Left colon (tissue), 2 donors: ENCODE results near the gene CFAP58. TPM values are rescaled to one million over a fixed set of nuclear protein-coding genes. Genes with fewer than 3 reads are reported as not detected.

Experiments
- ATAC-seq: fragments of 200-7000 bp; cut with Tn5 transposase; one replicate; pipeline ENCODE4 v1.9.1; 2020; ENCODE audit warnings: mild to moderate bottlenecking, moderate library complexity
- DNase-seq, 2 donors: peaks; one replicate each; pipeline ENCODE4 v3.0.0-alpha.2; 2020
- intact Hi-C, 2 donors: fragments of 100-400 bp; cut with DNase I in 1 of 2; cut with micrococcal nuclease in 1 of 2; formaldehyde crosslinking; loops; one replicate each; pipeline versions ENCODE4 v1.11.2 to v1.14.0; 2022; cut with DNase I, micrococcal nuclease
- long read RNA-seq: library from polyadenylated mRNA; unstranded; transcript quantifications from one replicate; pipeline ENCODE4 v2.0.0, GENCODE V29; 2021
- total RNA-seq, 2 donors: library from RNA; stranded (reverse); fragmentation: NEBNext Ultra II Directional; extraction: Animal tissue kit (Norgen Biotek cat#: 25700); gene quantifications; one replicate each; pipeline ENCODE4 v1.2.1, GENCODE V29; 2021
- donor health status: DM: no; HTN: no; CAD: no.
- donor health status: DM: yes; HTN: yes; CAD: no.

Gene CFAP58, protein sequence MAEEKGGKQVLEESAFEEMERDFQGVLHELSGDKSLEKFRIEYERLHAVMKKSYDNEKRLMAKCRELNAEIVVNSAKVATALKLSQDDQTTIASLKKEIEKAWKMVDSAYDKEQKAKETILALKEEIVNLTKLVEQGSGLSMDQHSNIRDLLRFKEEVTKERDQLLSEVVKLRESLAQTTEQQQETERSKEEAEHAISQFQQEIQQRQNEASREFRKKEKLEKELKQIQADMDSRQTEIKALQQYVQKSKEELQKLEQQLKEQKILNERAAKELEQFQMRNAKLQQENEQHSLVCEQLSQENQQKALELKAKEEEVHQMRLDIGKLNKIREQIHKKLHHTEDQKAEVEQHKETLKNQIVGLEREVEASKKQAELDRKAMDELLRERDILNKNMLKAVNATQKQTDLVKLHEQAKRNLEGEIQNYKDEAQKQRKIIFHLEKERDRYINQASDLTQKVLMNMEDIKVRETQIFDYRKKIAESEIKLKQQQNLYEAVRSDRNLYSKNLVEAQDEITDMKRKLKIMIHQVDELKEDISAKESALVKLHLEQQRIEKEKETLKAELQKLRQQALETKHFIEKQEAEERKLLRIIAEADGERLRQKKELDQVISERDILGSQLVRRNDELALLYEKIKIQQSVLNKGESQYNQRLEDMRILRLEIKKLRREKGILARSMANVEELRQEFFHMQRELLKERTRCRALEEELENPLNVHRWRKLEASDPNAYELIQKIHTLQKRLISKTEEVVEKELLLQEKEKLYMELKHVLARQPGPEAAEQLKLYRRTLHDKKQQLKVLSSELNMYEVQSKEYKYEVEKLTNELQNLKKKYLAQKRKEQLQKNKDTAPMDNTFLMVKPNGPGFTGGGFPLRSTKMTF
- total RNA-seq, result under 1 TPM; 0.09 to 0.20 TPM
- long read RNA-seq, result 0 reads

DNA sequence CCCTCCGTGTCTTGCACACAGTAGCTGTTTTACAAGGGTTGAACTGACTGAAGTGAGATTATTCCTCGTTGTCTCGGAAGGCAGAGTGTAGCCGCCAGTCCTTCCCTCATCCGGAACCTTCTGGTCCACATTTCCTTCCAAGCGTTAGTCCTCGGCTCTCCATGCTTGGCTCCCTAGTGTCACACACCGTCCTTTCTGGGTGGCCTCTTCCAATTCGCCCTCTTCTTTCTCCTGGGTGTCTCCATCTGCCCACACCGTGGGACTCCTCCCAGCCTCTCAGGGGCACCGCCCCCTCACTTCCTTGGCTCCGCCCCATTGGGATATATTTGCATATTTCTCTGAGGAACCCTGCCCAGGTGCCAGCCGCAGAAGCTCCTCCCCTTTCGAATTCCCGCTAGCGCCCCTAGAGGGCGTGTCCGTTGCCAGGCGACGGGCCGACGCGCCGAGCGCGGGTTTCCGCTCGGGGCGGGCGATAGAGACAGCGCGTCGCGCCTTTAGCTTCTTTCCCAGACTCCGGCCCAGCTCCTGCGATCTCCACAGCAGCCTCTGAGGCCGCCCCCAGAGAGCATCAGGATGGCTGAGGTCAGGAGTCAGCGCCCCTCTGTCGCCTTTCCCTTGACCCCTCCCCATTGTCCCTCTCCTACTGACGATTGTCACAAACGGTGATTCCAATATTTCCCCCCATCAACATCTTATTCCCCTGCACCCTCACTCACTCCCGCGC is at the start of gene CFAP58:
TSS of gene CFAP58 (plus strand) at position 509 of the 724 bp plus-strand sequence. CDS start at position 574, 65 bp downstream.
- DNase-seq, result peak; percentile 94 to 95
- intact Hi-C loops, result loop anchor here in 1 of 2 donors (5.0 kb wide), 1 partner anchor 61 kb away; no protein-coding TSS in a partner anchor
- peak; percentile 98 for ATAC-seq

DNA sequence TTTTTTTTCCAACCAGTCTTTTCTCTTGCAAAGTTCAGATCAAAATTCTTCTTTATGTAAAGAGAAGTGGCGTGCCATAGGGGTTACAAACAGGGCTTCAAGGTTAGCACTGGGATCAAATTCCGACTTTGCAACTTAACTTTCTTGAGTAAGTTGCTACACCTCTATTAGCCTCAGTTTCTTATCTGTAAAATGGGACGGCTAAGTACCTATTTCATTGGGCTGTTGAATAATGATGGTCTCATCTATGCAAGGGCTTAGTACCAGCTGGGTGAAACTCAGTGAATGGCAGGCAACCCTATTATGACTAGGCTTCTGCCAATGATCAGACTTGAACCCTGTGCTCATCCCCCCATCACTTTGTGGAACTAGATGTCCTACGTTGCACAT is 49.3 kb upstream of the CFAP58 start:
- no peak for ATAC-seq
- intact Hi-C loops, result no loop called here
- DNase-seq, result no peak

DNA sequence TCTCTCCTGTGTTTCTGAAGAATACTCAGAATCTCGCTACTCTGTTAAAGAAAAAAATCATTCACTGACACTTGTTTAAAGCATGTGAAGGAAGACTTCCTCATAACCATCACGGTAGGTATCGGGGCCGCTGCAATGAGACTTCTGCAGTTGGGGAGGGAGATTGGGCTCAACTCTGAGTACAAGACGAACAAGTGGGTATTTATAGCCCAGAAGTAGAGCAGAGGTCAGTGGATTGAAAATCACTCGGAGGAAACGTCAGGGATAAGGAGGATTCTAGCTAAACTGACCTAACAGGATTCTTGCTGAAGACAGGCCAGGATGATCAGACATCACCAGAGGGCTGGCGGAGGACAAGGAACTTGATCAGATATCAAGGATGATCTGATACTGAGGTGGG is 48.7 kb upstream of the CFAP58 start:
- intact Hi-C loops, result loop anchor here (5.0 kb wide), 1 partner anchor 42 kb away; no protein-coding TSS in a partner anchor
- DNase-seq (no peak), ATAC-seq (no peak)

DNA sequence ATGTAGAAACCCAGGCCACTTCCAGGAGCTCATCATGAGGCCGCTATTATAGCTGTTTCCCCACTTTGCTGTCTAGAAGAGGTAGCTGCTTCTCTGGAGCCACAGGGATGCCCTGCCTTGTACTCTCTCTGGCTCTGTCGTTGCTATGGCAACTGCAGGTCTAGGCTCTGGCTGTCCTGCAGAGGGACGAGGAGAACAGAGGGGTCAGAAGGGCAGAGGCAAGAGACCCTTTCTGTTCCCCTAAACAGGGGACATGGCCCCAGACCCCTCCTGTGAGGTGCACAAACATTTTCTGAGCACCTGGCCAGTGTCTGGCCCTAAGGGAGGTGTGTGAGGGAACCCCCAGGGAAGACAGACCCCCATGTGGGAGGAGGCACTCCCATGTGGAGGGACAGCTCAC is 46.7 kb upstream of the CFAP58 start:
- ATAC-seq (no peak), DNase-seq (no peak)
- intact Hi-C loops, result loop anchor here (5.0 kb wide), 1 partner anchor 40 kb away; no protein-coding TSS in a partner anchor

DNA sequence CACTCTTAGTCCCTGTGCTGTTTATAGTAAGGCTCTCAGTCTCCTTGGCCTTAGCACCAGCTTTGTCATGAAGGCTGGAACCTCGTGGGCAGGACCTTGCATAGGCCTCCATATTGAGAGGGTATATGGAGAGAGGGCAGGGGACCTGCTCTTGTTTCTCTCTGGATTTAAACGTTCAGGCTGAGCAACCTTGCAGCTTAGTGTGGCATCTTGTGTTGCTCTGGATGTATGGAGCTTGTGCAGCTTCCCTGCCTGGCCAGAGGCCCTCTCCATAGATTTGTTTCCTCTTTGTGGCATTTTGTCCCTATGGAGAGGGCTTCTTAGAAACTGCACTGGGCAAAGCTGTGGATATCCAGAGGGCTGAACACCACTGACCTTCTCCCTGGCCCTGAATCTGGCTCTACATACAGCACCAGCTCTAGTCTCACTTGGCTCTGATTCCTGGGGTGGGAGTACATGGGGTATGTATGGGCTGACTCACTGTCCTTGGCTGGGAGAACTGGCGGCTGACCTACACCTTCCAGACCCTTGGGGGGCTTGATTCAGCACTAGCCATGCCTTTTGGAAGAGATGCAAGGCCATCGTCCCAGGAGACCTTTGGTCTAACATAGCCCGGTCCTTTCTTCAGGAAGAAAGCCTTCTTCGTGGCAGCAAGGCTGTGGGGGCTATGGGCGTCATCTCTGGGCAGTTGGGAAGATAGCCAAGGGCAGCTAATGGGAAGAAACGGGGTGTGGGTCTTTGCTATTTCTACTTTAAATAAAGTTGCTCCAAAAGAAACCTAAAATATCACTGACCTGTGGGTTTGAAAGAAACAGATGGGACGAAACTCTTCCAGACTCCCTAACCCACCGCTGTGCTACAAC is 45.8 kb upstream of the CFAP58 start:
- ATAC-seq (no peak), DNase-seq (no peak)
- intact Hi-C loops, result loop anchor here (5.0 kb wide), 1 partner anchor 39 kb away; no protein-coding TSS in a partner anchor

DNA sequence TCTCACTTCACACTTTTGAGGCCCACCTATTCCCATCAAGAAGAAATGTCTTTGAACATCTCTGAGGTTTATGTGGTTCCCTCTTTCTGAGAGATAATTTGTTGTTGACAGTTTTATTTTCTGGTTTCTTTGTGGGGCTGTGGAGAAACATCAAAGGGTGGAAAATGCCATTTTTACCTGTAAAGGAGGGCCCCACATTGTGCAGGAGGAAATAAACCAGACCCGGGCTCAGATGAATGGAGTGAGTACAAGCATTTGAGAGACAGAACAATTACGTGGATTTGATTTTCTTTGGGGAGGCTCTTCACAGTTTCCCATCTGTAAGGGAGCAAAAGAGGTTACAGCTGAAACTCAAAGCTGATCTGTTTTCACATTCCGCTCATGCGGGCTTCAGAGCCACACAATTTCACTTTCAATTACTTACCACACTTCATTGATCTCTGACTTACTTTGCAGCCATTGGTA is 45.2 kb upstream of the CFAP58 start:
- ATAC-seq, result no peak
- DNase-seq, result no peak
- intact Hi-C loops, result loop anchor here (5.0 kb wide), 1 partner anchor 39 kb away; no protein-coding TSS in a partner anchor

DNA sequence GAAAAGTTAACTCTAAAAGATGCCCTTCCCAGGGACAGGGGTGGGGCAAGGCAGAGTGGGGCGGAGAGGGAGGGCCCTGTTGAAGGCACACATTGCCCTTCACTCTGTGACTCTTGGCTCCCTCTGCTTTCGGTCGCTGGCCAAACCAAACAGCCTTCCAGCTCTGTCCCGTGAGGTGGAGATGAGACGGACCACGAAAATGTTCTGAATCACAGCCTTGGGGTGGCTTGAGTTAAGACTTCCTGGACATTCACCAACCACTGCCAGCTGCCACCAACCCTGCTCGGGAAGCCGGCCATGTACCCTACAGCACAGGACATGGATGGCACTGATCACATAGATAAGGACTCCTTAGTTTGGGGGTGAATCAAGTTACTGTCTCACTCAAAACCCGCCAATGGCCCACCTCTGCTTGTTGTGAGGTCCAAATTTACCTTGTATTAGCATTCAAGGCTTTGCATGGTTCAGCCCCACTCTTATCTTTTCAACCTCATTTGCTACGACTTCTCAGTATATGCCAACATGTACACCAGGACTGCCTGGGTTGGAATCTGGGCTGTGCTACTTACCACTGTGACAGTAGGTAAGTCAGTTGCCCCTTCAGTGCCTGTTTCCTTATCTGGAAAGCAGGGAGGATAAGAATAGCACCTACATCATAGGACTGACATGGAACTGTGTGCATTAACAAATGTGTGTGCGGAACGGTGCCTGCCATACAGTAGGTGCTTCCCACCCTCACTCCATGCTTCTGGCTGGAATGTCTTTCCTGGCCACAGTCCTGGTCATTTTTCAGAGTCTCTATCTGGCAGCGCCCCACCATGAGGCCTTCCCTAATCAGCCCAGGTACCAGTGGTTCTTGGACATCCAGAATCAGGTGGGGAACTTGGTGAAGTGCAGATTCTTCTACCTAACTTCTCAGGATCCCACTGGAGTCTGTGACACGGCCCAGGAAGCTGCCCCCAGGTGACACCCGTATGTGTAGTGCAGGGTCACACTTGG is 43.4 kb upstream of the CFAP58 start:
- intact Hi-C loops, result loop anchor here (5.0 kb wide), 1 partner anchor 37 kb away; no protein-coding TSS in a partner anchor
- no peak for ATAC-seq
- DNase-seq, result no peak

DNA sequence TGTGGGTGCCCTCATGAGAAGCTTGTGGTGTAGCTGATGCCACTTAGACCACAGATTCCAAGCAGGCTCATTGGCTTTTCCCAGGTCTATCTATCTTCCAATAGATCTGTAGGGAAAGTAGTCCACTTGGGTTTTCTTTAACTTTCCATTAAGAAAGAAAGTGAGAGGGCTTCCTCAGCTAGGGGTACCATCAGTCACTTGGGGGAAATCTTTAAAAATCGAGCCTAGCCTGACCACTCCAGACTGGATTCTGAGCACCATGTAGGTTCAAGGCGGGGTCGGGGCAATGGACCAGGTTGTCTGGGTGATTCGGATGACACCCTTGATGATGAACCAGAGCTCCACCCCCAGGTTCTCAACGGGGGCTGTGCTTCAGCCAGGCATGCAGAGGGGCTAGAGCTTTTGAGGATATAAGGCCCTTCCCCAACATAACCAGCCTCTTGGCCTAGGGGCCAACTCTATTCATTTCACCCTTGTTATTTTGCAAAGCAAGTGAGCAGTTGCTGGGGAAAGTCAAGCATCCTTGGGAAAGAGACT is 42.4 kb upstream of the CFAP58 start:
- ATAC-seq, result no peak
- DNase-seq, result no peak
- intact Hi-C loops, result no loop called here

DNA sequence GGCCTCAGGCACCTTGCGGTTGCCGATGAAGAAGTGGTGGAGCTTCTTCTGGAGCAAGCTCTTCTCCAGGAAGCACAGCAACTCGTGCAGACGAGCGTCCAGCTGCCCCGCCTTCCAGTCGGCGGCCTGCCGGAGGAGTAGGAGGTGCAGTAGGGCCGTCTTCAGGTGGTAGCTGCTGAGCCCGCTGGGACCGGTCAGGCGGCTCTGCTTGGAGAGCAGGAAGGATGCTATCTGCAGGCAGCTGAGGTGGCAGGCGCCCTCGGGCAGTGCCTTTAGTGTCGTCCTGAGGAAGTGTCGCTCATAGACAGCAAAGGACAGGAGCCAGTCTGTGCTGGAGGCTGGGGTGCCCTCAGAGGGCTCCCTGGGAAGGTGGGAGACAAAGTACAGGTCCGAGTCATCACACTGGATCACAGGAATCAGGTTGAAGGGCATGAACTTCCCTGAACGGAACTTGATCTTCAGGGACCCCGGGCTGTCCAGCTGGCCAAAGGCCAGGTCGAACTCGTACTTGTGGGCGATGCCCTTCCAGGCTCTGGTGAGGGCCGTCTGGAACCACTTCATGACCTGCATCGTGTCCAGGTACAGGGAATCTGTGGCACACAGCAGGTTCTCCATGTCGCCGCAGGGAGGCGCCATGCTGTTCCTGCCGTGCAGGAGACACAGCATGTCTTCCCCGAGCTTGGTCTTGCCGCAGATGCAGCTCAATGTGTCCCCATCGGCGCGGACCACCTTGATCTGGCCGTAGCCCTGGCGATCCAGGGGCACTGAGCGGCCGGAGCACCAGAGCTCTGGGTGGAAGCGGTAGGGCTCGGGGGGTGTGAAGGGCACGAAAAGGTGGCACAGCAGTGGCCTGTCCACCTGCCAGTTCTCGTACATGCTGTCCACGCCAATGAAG is 38.8 kb upstream of the CFAP58 start:
- DNase-seq (no peak), ATAC-seq (no peak)
- intact Hi-C loops, result no loop called here

DNA sequence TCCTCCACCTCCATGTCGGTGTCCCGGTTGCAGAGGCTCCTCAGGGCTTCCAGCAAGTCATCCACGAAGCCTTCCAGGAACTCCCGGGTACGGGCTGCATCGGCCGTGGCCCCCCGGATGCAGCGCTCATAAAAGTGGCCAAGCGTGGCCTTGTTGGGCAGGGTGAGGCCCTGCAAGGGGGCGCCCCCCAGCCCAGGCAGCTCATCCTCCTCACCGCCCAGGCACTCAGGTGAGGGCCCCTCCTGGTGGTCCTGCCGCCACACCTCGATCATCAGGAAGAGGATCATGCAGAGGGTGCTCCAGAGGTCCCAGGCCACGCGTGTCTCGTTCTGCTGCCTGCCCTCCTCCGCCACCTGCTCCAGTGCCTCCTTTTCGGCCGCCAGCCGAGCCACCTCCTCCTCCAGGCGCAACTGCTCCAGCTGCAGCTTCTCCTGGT is 38.1 kb upstream of the CFAP58 start:
- intact Hi-C loops, result no loop called here

DNA sequence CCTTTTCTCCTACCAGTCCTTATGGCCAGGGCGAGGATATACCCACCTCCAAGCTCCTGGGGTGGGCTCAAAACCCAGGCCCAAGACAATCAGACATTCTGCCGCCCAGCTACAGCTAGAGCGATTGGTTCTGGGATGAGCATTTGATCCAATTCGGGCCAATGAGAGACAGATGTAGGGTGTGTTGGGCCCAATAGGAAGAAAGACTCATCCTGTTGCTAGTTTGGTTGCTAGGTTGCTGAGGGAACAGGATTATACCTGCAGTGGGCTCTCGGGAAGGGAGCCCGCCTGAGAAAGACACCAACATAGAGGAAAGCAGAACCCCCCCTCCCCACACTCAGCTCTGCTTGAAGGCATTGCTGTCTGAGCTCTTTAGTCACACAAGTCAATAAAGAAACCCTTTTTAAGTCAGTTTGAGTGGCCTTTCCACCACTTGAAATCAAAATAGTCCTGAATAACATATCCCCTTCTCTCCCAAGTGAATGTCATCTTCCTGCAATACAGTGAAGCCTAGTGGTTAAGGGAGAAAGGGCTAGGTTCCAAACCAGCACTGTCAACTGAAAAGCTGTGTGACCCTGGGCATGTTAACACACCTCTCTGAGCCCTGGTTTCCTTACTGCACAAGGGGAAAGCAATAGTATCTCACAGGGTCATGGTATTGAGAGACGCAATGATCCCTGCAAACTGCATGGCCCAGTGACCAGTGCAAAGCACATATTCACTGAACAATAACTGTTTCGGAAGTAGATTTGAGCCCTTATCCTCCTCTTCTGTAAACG is 37.1 kb upstream of the CFAP58 start:
- DNase-seq (no peak), ATAC-seq (no peak)
- intact Hi-C loops, result no loop called here

More for the DNA sequence above, 38.1 kb upstream of the CFAP58 start:
- DNase-seq (no peak), ATAC-seq (no peak)

DNA sequence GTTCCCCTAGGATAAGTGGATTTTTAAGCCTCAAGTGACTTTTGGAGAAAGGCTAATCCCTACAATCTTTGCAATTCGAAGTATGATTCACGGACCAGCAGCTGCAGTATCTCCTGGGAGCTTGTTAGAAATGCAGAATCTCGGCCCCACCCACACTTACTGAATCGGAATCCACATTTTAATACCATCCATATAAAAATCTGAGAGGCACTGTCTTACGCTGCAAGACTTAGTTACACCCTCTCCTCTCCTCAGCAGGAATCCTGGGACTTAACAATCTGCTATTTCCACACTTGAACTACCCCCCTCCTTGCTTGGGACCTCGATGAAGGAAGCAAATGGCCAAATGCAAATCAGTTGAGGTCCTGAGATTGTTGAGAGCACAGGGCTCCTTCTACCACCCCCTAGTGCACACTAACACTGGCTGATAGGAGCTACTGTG is 36.3 kb upstream of the CFAP58 start:
- DNase-seq, result no peak
- intact Hi-C loops, result no loop called here

DNA sequence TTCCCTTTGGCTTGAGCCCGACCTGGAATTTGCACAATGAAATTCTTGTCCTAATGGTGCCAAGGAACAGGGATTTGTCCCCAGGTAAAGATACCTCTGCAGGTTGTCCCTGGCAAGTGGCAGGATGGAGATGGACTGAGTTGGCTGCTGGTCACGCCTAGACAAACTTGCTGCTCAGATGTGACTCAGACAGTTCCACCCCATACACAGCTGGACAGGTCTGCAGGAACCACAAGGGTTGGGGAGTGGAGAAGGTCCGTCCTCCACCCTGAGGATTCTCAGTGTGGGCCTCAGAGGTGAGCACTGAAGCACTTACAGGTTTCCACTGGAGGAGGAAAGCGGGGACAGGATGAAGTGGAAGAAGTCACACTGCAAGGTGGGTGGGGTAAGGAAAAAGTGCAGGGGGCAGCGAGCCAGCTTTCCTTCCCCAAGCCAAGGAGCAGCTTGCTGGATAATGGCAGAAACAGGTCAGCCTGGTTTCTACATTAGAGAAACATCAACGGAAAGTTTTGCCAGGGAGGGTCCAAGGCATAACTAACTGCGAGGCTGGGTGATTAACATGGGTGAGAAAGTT is 35.8 kb upstream of the CFAP58 start:
- DNase-seq, result no peak
- intact Hi-C loops, result no loop called here
- ATAC-seq, result no peak

More for the DNA sequence above, 36.3 kb upstream of the CFAP58 start:
- ATAC-seq, result no peak

DNA sequence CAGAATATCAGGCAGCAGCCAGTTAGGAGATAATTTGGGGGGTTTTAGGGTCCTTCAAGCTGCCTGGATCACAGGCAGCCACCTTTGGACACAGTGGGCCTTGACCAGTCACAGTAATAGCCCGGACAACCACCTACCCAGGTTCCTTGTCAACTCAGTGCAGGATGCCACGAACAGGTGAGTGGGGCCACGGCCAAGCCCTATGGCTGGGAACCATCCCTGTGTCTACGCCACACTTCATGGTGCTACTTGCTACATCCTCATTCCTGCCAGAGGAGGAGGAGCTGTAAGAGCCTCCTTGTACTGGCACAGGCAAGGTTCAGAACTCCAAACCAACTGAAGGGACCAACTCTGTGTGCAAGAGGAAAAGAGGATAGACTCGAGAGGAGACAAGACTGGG is 35.3 kb upstream of the CFAP58 start:
- DNase-seq (no peak), ATAC-seq (no peak)
- intact Hi-C loops, result no loop called here
